ENCODE results near the gene SETBP1.

Gene SETBP1

DNA sequence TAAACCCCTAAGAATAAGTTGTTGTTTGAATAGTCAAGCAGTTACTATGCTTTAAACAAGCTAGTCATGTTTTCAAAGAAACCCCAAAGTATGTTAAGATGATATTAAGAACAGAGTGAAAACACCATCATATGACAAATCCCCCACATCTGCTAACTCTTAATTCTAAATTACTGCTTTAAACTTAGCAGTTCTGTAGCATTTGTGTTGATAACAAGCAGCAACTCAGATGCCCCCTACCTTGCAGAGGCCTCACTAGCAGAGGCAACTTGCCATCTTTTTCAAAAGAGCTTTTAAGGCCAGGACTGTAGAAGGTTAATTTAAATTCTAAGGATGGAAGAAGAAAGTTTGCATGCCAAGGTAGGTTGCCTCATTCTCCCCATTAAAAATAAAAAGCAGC, 376.2 kb downstream of the SETBP1 start:
- no peak for DNase-seq (ENCODE audit: low read depth in 4 of 4, low spot score in 1 of 4)

DNA sequence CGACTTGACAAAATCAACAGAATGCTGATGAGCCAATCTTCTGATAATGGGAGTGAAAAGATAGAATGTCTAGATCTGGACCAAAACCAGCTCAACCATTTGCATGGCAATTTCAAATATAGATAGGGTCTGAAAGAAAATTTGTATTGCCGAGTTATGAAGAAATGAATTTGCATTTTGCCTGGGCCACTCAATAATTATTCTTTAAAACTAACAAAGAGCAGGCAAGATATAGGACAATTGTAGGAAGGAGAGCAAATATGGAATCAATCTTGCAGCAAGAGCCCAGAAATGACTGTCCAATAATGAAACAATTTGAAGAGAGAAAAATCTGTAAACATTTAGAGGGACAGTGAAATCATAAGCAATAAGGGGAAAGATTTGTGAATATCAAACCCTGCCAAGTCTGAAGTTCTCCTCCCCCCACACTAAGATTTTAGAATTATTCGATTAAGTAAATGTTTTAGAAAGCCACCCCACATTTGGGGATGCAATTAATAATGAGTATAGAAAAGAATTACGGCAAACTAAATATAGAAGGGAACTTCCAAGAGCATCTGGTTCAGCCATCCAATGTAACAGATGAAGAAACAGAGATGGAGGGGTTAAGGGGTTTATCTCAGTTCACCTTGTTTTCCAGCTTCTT, 377.4 kb downstream of the SETBP1 start:
- no peak for DNase-seq (ENCODE audit: low read depth in 4 of 4, low spot score in 1 of 4)

DNA sequence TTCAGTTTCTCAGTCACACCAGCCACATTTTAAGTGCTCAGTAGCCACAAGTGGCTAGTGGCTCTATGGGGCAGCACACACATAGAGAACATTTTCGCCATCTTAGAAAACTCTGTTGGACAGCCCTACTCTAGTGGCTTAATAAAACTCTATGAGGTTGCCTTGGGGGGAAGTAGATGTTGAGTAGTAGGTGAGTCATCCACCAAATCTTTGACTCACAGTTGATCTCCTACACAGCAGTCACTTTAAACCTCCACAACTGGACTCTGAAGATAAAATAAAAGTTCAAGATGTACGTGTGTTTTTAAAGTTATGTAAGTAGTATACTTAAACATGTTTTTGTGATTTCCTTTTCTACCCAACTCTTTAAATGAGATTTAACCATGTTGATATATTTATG, 379.0 kb downstream of the SETBP1 start:
- DNase-seq (ENCODE audit: low read depth in 4 of 4, low spot score in 1 of 4) = no peak

DNA sequence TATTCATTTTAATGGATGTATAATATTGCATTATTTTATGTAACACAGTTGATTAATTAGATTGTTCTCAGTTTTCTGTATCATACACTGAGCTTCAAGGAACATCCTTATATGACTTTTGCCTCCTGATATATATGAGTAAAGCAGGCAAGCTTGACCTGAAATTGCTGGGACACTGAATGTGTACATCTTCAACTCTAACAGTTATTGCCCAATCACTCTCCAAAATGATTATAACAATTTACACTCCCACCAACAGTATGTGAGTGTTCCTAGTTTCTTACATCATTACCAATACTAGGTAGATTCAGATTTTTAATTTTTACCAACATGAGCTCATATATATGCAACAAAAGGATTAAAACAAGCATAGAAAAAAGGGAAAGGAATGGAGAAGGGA, 379.4 kb downstream of the SETBP1 start:
- no peak for DNase-seq (ENCODE audit: low read depth in 4 of 4, low spot score in 1 of 4)

DNA sequence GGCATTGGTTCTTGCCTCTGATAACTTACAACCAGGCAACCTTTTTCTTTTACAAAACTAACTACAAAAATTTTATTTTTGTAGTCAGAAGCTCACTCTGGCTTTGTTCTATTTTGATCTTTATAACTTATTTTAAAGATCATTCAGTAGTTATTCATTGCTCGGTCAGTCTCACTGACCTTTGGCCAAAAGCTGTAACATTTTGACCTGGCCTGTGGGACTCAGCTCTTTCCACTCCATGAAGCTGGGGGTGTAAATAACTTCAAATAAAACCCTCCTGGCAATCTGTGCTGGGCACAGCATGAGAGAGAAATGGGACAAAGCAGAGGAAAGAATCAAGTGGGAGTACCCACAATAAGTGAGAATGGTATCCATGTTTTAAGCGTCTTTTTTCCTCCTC, 380.7 kb downstream of the SETBP1 start:
- no peak for DNase-seq (ENCODE audit: low read depth in 4 of 4, low spot score in 1 of 4)

DNA sequence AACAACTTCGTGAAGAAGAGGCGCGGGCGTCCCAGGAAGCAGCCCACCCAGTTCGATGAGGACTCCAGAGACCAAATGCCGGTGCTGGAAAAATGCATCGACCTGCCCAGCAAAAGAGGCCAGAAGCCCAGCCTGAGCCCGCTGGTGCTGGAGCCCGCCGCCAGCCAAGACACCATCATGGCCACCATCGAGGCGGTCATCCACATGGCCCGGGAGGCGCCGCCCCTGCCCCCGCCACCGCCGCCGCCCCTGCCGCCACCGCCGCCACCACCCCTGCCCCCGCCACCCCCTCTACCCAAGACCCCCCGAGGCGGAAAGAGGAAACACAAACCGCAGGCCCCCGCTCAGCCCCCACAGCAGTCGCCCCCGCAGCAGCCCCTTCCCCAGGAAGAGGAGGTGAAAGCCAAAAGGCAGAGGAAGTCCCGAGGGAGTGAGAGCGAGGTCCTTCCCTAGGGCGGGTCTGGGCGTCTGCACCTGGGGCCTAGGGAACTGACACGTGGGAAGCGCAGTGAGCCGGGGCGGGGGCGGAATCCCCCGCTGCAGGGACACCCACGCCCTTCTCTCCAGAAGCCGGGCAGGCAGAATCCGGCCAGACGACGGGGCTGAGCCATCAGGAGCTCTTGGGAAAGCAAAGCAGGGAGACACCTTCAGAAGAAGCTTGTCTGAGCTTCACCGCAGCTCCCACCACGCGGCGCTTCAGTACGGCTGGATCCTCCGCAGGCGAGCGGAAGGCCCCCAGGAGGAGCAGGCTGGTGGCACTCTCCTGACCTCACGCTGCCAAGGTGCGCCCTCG, 382.8 kb downstream of the SETBP1 start:
- no peak for DNase-seq (ENCODE audit: low read depth in 4 of 4, low spot score in 1 of 4)

DNA sequence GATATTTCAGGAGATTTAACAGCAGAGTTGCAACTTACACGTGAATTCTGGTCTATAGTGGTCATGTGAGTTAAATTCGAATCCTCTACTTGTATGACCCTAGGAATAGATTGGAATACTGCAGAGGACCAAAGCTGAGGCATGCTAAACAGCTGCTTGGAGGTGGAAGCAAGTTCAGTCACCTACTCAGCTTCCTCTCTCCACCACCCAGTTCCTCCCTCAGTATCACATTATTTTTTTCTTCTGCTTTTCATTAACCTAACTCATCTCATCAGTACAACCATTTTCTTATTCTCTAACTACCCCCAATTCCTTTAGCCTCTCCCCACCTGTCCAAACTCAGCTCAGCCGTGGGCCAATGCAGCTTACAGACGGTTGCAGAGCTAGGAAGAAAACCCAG, 385.5 kb downstream of the SETBP1 start:
- no peak for DNase-seq (ENCODE audit: low read depth in 4 of 4, low spot score in 1 of 4)

DNA sequence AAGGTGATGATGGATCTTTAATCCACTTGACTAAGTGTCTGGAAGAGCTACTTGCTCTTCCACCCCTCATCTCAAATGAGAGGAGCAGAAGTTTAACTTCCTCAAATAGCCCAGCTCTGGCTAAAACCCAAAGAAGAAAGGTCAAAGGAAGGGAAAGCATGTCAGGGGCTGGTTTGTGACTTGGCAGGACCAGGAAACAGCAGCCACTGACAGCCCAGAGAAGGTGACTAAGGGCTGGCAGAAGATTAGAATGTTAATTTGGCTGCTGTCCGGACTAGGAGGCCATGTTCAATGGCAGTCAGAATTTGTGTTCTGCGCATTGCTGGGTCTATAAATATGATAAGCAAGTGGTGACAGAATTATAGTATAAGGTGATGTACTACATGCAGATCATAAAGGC, 386.2 kb downstream of the SETBP1 start:
- DNase-seq (ENCODE audit: low read depth in 4 of 4, low spot score in 1 of 4) = no peak

DNA sequence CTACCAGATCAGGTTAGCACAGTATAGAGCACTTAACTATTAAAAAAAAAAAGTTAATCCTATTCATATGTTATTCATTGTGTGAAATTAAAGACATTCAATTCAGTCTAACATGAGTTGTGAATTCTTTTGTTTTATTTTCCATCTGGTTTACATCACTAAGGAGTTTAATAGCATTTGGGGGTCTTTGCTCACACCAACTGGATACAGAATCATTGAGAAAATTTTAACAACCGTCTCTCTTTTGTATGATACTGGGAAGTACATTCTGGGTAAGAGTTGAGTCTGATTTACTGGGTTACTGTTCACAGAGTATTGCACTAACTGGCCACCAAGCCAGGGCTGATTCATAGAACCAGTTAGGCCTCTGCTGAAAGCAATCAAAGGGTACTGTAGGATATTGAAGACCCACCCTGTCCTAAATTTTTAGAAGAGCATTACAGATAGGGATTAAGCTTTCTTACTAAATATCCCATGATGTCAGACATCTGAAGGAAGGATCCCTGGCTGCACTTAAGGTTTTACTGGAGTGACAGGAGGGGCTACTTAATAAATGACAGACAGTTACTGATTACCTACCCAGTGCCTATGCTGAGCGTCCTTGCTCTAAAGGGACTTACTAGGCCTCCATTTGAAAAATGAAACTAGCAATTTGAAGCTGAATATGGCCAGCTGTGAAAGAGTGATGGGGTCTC, 387.9 kb downstream of the SETBP1 start:
- DNase-seq (ENCODE audit: low read depth in 4 of 4, low spot score in 1 of 4) = no peak

DNA sequence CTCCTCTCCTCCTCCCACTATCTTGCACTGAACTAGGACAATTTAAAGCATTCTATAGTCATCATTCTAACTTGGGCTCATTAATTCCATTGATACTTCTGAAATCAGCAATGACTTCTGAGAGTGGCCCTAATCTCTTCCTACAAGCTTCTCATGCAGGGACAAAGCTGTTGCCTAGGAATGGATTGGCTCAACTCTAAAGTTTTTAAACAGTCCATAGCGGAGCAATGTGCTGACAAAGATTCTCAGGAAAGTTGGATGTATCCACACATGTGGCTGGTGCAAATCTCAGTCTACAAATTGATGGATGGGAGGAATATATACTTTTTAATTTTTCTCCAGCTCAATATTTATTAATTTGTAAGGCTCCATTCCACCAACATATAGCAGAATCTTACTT, 388.9 kb downstream of the SETBP1 start:
- DNase-seq (ENCODE audit: low read depth in 4 of 4, low spot score in 1 of 4) = no peak

DNA sequence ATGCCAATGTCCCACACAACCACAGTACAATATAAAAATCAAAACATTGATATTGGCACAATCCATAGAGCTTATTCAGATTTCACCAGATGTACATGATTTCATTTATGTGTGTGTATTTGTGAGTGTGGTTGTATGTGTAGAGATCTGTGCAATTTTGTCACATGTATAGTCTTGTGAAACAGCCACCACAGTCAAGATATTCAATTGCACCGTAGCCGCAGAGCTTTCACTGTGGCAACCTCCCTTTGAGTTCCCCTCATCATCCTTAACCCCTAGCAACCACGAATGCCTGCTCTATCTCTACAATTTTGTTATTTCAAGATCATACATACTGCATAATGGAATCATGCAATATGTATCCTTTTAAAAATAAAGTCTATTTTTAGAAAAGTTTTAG, 391.3 kb downstream of the SETBP1 start:
- DNase-seq (ENCODE audit: low read depth in 4 of 4, low spot score in 1 of 4) = no peak

DNA sequence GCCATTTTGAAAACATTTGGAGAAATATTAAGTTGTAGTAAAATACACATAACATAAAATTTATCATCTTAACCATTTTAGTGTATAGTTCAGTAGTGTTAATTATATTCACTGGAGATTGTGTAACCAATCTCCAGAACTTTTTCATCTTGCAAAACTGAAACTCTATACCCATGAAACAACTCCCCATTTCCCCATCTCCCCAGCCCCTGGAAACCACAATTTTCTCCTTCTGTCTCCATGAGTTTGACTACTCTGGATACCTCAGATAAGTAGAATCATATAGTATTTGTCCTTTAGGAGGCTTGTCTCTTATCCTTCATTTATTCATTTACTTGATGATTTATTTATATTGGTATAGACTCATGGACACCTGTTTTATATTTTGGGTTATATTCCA, 392.9 kb downstream of the SETBP1 start:
- DNase-seq (ENCODE audit: low read depth in 4 of 4, low spot score in 1 of 4) = no peak

DNA sequence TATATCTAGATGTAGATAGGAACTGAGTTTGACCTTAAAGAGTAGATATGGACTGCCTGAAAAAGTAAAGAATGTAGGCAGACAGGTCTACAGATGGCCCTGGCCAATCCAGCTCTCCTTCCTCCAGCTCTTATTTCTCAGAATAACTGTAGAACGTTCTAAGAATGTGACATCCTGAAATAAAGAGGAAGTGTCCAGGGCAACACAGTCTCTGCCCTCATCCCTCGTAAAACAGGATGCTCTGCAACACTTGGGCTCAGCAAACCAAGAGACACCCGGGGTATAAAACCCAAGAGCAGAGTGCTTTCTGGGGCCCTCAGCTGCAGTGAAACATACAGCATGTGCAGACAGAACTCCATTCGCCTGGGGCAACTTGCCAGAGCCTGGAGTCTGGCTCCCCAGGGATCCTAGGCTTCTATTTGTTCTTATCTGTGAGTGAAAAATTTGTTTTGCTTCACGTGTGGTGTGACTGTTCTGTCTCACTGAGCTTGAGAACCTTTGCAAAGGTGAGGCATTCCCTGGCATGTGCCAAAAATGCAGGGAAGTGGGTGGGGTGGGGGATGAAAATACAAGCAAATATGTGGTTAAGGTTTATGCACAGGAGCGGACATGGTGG, 401.0 kb downstream of the SETBP1 start:
- DNase-seq (ENCODE audit: low read depth in 4 of 4, low spot score in 1 of 4) = no peak

DNA sequence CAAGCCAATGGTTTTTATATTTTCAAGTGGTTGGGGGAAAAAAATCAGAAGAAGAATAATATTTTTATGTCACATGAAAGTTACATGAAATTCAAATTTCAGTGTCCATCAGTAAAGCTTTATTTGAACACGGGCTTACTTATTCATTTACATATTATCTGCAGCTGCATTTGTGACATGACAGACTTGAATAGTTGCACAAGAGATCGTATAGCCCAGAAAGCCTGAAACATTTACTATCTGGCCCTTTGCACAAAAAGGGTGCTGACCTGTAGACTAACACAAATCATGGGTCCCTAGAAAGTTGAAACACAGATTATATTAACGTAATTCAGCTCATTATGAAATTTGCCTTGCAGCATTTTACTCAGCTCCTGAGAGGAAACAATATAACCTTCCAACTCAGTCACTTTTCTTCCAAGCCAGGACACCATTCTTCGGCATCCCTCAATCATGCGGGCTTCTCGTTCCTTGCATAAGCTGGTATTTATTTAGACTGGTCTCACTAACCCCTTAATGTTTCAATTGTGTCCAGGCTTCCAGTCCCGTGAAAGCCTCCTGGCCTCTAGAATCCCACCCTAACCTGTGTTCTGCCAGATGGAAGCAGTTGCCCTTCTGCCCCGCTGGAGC, 402.7 kb downstream of the SETBP1 start:
- DNase-seq (ENCODE audit: low read depth in 4 of 4, low spot score in 1 of 4) = no peak

DNA sequence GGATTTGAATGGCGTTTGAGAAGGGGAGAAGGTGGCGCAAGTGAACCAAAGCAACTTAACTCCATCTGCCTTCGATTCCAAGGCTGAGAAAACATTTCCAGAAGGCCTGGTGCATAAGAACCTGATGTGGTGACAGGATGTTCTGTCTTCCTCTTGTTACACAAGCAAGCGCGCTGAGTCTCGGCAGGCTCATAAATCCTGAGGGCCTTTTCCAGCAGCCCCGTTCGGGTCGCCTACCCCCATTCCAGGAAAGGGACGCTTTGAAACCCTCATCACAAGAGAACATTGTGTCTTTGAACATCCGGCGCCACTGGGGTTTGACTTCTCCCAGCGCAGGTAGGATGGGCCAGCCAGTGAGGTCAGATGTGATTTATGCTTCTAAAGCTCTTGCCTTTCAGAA, 403.5 kb downstream of the SETBP1 start:
- DNase-seq (ENCODE audit: low read depth in 4 of 4, low spot score in 1 of 4) = no peak

DNA sequence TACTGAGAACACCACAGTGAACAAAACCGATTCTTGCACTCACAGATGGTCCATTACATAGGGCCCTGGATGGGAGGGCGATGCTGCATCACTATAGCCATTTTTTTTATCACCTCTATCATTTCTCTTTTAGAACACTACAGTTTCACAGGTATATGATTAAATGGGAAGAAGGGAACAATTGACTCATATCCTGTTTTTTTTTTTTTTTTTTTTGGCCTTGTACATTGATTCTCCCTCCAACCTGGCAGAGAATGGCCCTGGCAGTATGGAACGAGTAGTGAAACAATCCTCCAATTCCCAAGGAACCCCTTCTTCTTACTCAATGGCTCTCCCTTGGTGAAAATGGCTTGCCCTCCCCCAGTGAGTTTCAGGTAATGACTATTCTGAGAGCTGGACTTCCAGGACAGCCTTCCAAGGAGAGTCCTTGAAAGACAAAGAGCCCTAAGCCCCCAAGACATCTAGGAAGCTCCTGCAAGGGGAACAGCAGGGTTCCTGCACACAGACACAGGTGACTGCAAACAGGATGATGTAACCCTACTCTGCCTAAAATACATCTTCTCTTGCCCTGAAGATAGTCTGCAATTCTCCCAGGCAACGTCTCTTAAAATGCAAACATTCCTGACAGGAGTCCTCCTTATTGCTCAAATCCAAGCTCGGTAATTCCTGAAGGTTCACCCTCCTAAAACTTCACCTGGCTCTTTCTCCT, 405.4 kb downstream of the SETBP1 start:
- DNase-seq (ENCODE audit: low read depth in 4 of 4, low spot score in 1 of 4) = no peak

DNA sequence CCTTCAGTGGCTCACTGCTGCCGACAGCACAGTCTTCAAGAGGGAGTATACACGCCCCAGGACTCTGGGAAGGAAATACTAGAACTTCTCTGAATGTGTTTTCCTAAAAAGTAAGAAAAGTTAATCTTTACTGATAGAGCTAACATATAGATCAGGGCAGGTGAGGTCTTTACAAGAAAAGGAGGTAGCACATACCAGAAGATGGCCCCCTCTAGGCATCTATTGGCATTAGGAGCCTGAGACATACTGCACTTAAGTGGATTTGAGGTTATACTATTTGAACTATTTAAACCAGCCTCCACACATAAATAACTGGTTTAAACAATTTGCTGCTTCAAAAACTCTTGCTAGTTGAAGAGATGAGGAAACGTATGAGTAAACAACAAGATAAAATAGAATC, 406.1 kb downstream of the SETBP1 start:
- no peak for DNase-seq (ENCODE audit: low read depth in 4 of 4, low spot score in 1 of 4)

DNA sequence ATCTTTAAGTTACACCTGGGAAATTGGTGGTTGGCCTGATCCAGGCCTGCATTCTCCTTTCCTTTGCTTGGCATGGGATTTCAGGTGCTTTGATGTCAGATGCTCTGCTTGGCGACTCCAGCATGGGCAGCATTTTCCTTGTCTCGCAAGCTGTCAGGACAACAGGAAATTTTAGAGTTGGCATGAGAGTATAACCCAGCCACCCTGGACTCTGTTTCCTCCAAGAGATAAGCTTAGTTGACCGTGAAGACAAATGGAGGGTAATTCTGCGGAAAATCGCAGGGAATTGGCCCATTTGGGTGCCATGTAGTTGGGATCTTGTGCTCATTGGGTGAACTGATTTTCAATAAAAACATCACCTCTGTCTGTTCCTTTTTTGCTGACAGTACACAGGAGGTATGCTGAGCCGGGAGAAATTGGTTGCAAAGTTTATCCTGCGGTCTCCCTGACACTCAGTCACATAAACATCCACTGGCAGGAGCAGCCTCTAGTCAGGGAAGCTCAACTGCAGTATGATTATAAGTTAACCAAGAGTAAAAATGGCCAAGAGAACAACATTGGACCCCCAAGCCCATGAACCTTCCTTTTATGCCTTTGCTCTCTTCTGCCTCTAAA, 409.9 kb downstream of the SETBP1 start:
- no peak for DNase-seq (ENCODE audit: low read depth in 4 of 4, low spot score in 1 of 4)

DNA sequence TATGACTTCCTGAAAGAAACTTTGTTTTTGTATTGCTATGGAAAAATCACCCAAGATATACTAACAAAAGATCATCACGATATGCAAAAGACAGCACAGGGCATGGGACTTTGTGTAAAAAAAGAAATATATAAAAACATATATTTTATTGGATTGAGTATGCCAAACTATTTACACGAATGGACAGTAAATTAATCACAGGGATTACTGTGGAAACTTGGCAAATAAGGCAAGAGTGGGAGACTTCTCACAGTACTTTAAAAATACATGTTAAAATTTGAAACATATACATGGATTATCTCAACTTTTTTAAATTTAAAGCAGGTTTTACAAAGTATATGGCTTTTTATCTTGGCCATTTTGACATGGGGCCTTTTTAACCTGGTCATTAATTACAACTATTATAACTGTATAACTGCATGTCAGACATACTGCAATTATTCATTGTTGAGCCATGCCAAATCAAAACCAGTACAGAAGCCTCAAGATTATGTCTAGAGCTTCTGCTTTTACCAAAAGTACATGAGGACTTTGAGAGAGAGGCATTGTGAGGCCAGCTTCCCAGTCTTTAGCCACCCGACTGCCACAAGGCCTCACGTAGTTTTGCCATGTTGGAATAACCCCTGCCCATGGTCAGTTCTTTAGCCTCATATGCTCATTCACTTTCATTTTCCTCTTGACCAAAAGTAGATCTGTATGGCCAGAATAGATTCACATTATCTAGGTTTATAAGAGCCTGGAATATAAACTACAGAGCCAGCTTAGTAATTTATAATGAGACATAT, 419.8 kb downstream of the SETBP1 start:
- DNase-seq (ENCODE audit: low read depth in 4 of 4, low spot score in 1 of 4) = no peak

DNA sequence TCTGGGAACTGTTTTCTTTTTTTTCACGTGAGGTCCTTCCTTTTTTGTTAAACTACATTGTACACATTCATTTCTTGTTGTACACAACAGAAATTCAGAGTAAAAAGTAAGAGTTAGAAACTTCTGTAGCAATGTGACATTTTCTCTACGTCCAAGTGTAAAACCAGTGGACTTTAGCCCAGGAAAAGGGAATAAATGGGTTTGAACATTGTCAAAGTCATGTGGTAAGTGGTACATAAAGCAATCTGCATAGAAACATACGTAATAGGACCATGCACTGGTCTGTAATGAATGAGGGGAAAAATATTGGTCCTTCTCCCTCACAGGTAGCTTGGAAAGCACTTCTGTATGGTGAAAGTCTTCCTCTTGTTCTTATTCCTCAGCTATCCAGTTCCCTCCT, 421.4 kb downstream of the SETBP1 start:
- no peak for DNase-seq (ENCODE audit: low read depth in 4 of 4, low spot score in 1 of 4)
